SK-MEL-5 (cell line): ENCODE results near the gene FEN1. TPM values are rescaled to one million over a fixed set of nuclear protein-coding genes. Genes with fewer than 3 reads are reported as not detected.

Experiments
- DNase-seq: peaks from one replicate; pipeline ENCODE4 v3.0.0-alpha.2; 2016; ENCODE audit warnings: low read depth, low spot score
- in situ Hi-C: cut with HindIII; loops from 2 replicates; pipeline ENCODE4 v1.10.0; 2016; ENCODE audit warnings: low sequenced_read_pairs, high pct_unique_total_duplicates, low pct_unique_long_range_greater_than_20kb
- total RNA-seq: library from RNA; depleted of rRNA; stranded (reverse); fragments of >200 nt; shearing (Covaris generic); gene quantifications from 2 replicates; pipeline ENCODE4 v1.2.3, GENCODE V29; 2014

Gene FEN1
- total RNA-seq, 1 experiment from 2014 or later: 65.8 TPM

DNA sequence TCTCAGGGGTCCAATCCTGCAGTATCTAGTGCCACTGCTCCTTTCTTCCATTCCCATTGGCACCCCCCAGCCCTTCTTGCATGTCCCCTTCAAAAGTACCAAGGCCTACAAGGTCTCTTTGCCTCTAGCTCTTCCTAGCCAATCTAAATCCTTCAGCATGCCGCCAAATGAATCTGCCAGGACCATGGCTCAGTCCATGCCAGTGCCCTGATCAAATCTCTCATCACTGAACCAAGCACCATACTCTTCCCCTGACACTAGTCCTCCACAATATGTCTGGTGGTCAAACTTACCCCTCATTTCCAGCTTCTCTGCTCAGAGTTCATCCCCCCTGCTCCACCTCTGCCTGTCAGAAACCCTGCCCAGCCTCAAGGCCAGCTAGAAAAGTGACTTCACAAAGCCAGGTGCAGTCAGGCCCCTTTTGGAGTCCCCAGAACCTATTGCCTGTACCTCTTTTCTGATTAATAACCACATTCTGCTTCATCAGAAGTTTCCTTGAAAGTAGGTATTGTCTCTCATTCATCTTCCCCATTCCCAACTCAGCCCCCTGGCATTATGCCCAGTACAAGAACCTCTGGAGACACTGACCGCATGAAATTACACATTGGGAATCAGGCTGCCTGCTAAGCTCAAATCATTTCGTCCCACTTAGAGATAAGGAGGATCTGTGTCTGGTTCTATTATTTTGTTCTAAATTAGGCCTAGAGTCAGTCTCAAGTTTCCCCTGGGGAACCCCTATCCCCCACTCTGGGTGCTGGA lies 11.4 kb downstream of the FEN1 start:
- in situ Hi-C loops: no loop called here
- DNase-seq: peak; percentile 37

DNA sequence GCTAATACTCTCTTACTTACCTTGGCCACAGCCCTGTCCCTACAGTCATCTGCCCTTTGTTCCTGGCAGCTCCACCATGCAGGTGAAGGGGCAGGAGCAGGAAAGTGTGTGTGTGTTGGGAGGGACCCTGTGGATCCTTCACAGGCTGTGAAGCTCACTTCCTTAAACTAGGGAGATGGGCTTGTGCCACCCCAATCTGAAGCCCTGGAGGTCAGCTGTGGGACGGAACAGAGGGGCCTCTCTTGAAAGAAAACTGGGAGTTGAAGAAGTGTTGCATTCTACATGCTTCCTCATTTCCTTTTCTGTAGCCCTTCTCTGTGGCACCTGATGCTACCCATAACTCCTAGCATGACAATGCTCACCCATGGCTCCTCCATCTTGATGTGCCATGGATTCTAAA lies 12.4 kb downstream of the FEN1 start:
- in situ Hi-C loops: no loop called here
- DNase-seq: no peak

DNA sequence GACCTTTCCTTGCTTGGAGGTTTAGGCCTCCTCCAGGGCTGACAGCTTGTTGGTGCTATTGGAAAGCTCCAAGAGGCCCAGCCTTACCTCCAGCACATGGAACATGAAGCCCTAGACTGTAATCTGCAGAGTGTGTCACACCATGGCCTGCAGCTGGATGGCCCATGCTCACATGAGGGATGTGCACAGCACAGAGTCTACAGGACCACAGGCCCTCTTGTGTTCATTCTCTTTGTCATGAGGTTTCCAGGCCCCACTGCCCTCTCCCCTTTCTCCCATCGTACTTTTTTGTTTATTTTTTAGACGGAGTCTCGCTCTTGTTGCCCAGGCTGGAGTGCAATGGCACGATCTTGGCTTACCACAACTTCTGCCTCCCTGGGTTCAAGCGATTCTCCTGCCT lies 14.1 kb downstream of the FEN1 start:
- in situ Hi-C loops: no loop called here

GRCh38 chr11:61810671-61811175 lies 18.0 kb downstream of the FEN1 start:
- in situ Hi-C loops: no loop called here

More for the DNA sequence above, 14.1 kb downstream of the FEN1 start:
- no peak for DNase-seq

DNA sequence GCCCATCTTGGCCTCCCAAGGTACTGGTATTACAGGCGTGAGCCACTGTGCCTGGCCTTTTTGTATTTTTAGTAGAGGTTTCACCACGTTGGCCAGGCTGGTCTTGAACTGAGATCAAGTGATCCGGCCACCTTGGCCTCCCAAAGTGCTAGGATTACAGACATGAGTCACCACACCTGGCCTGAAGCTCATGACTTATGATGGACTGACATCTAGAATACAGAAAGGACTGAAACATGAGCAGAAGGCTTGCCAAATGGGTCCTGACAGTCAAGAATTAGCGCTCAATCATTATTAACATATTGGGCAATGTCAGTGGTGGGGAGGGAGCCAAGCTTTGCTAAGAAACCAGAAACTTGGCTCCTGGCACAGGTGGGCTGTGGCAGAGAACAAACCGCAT lies 19.1 kb downstream of the FEN1 start:
- in situ Hi-C loops: no loop called here
- no peak for DNase-seq

More at GRCh38 chr11:61810671-61811175, 18.0 kb downstream of the FEN1 start:
- no peak for DNase-seq

DNA sequence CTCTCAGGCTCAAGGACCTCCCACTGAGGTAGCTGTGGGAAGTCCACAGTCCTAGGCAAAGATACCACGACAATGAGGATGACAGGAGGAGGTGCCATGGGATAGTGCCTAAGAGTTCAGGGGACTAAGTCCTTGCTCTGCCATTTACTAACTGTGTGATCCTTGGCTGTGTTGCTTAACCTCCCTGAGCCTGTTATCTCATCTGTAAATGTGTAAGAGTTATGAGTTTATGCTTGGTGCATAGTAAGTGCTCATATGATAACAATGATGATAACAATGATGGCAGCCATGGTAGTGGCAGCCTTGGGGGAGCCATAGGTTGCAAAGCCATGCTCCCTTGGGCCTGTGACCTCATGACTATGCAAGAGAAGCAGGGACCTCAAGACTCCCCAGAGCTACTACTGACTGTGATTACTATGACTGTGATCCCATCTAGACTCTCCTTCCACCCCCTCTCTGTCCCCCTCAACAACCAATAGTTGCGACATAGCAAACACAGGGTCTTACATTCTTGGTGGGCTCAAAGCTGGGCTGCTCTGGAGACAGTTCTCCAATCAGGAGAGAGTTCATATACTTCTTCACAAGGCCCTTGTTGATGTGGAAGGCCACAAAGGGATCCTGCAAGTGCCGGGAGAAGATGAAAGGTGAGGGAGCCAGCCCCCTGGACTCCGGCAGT lies 20.2 kb downstream of the FEN1 start:
- no peak for DNase-seq
- in situ Hi-C loops: no loop called here

- peak; percentile 24 for DNase-seq
- in situ Hi-C loops: no loop called here
Observed at GRCh38 chr11:61814247-61814957, 21.7 kb downstream of the FEN1 start.

DNA sequence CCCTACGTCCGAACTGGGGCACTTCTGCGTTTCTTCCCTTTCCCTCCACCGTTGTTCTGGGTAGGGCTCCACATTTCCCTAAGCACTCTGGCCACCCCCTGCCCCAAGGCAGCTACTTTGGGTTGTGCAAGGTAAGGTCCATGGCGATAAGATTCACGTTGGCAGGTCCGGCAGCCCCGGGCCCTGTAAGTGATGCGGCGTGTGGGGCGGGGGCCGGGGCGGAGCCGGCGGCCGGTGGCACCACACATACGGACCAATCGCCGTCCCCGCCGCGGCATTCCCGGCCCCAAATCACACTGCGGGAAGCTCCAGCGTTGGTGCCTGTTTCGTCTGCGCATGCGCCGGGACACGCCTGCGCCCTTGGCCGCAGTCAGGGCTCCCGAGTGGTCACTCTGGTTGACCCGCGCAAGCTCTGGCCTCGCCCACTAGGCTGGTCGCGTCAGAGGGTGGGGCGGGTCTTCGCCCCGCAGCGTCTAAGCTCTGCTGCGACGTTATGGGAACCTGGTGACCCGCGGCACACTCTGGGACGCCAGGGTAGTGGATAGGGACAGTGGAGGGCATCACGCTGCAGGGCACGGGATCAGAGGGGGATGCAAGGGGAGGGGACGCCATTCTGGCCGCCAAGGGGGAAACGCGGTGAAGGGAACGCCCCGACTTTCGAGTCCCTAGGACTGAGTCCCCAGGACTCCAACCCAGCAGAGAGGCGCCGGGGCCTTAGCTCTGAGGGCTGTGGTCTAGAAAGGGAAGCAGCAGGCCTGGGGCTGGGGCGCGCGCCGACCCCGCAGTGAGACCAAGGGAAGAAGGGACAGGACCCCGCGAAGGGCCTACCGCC lies 22.5 kb downstream of the FEN1 start:
- peak; percentile 92 for DNase-seq
- in situ Hi-C loops: no loop called here

DNA sequence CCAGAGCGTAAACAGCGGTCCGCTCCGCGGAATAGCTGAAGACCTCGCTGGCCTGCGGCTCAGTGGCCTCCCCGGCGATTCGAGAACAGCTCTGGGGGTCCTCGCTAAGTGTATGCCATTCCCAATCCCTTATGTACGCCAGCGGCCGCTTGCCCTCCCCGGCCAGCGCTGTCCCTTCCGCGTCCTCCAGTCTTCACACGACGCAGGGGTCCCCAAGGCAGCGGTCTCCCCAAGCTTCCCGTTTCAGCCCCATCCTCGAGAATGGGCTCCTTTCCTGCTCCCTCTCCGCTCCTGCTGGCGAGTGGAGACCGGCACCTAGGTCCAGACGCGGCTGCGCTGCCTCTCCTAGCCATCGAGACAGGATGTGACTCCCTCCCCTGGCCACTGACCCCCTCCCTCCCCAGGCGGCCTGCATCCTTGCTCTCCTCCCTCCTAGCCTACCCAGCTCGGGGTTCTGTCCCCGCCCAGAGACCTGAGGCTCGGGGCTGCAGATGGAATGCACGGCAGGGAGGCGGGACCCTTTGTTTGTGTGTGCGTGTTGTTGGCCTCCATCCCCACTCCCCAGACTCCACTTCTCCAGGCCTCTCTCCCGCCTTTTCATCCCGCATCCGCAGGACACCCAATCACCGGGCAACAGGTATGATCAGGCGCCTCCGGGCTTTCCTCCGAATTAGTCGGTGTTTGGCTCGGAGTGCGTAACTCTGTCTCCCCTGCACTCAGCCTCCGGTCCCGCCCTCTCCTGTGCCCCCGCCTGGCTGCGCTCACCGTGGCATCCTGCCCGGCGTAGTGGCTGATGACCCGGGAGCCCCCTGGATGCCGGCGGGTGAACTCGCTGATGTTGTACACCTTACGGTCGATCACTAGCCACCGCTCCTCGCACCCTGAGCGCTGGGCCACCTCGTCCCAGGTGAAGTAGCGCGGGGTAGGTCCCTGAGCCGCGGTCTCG lies 23.4 kb downstream of the FEN1 start:
- DNase-seq: peak; percentile 27
- in situ Hi-C loops: no loop called here

- in situ Hi-C loops: no loop called here
- DNase-seq: peak; percentile 83
Observed at GRCh38 chr11:61816736-61817455, 24.2 kb downstream of the FEN1 start, which contains the start of gene FADS1. Gene FADS1, minus strand, starts transcription at chr11:61817003. Its CDS starts 74 bp downstream, at chr11:61816929.

DNA sequence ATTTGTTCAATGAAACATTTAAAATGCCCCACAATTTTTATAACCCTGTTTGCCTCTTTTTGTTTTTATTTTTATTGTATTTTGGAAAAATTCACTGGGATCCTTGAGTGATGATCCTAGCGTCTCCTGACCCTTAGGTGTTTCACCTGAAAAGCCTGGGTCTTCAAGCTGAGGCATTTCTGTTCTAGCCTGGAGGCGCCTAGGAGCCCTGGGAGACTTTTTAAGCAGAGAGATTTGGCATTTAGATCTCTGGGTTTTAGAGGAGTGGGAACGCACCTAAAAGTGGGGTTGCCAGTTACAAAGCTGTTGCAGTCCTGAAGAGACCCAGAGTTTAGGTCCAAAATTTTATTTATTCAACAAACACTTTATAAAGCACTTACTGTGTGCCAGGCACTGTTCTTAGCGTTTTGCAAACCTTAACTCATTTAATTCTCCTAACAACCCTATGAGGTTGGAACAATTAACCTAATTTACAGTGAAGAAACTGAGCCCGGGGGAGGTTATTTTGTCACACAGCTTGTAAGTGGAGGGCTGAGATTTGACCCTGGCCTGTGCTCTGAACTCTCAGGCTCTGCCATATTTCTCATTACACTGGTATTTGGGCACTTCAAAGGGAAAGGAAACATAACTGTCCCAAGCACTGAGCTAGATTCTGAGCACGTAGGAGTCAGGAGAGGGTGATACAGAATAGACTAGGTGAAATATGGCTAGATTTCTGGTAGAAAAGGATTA lies 24.9 kb downstream of the FEN1 start:
- in situ Hi-C loops: no loop called here
- no peak for DNase-seq

DNA sequence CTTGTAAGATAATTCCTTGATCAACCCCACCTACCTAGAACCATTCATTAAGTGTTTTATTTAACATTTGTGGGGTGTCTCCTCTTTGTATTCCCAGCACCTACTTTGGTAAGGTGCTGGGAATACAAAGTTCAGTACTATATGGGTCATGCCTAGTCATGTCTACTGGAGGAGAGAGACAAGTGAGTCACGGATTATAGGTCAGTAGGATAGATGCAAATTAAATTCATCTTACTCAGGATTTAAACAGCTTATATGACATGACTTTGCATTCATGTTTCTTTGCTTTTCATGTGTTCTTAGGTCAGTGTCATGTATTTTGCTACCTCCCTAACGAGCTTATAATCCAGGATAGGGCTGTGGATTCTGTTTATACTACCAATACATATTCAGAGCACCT lies 27.5 kb downstream of the FEN1 start:
- in situ Hi-C loops: no loop called here
- no peak for DNase-seq

DNA sequence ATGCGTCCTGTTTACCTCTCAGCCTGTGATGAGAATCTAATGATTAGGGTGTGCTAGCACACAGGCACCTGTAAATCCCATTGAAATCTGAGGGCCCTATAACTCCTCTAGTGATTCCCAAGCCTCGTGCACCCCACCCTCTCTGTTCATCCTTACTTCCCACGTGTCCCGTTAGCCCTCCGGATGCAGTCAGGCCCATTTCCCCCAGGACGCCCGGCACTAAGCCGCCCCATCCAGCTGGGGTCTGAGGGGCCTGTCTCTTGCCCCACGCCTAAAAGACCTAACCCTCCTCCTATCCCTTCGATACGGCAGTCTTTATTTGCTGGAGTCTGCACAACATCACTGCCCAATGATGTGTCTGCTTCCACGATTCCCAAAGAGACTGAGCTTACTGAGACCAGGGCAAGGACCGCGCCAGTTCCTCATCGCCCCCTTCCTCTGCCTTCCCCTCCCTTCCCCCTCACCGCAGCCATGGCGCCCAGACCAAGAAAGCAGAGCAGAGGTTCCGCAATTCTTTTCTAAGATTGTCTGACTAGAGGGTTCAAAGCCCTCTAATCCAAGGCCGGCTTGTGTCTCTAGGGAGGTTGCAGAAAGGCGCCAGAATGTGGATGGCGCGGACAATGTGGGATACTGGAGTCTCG lies 34.3 kb downstream of the FEN1 start:
- in situ Hi-C loops: no loop called here
- DNase-seq: no peak

DNA sequence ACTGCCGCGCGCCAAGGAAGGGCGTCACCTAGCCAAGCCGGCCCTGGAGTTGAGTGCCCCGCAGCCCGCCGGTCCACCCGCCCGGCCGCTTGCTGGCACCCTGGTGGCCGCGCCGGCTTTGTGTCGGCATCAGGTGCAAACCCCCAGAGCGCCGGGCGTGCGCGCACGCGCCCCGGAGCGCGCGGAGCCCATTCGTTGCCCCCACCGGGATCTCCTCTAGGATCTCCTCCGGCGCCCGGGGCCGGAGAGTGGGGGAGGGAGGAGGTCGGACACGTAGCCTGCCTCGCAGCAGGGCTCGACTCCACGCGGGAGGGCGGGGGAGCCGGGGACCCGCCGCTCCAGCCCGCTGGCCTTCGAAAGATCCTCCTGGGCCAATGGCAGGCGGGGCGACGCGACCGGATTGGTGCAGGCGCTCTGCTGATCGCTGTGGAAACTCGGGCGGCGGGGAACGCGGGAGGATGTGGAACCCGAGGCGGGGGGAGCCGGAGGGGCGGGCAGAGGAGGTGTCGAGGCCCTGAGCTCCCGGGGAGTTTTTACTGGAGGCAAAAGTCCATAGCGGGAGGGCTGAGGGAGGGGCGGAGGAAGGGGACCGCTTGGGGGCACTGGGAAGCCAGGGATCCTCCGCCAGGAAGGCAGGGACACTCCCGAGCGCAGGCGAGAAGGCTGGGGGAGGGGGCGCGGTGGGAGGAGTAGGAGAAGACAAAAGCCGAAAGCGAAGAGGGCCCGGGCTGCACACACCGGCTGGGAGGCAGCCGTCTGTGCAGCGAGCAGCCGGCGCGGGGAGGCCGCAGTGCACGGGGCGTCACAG lies 35.1 kb downstream of the FEN1 start, which contains the start of gene FADS2:
TSS of gene FADS2 (plus strand) at position 730 of the 808 bp plus-strand sequence. CDS start 91 bp downstream, outside the sequence.
- in situ Hi-C loops: no loop called here
- no peak for DNase-seq
